ENCODE measurements around the gene CBX8. TPM values are rescaled to one million over a fixed set of nuclear protein-coding genes. Genes with fewer than 3 reads are reported as not detected.

The CBX8 gene
- total RNA-seq, 2 experiments from 2014 or later, result 4.5 to 4.6 TPM

- Mint-ChIP-seq H3K27ac (no peak overlapping the region), H3K9me3 (no peaks in the 10 kb centered on the region), H3K4me3 (no peak overlapping the region), H3K27me3 (peaks cover 35% of the 10 kb centered on the region), H3K36me3 (no peaks in the 10 kb centered on the region), H3K4me1 (ENCODE audit: low read depth) (peaks cover 22% of the 10 kb centered on the region)
- CTCF ChIA-PET, result interaction anchor here (0.8 to 2.7 kb wide), 5 partner anchors 14 to 53 kb away, joined by 3 to 20 read pairs (median 3); partner anchors contain the start of gene CBX4
- no peak for DNase-seq
- intact Hi-C loops (cut with micrococcal nuclease), result loop anchor here (5.0 kb wide), 1 partner anchor 48 kb away; no protein-coding TSS in a partner anchor
- POLR2A ChIA-PET, result no interaction called here
Observed at GRCh38 chr17:79794659-79795511, 2.0 kb downstream of the CBX8 start.

GRCh38 chr17:79793924-79794304 is 3.0 kb downstream of the CBX8 start:
- H3K9me3 Mint-ChIP-seq, result no peaks in the 10 kb centered on the region
- H3K4me1 Mint-ChIP-seq (ENCODE audit: low read depth), result peaks cover 16% of the 10 kb centered on the region
- ChIA-PET POLR2A (no interaction called here), CTCF (interaction anchor here (1.2 to 2.7 kb wide), 3 partner anchors 15 to 45 kb away, joined by 3 to 9 read pairs (median 3); partner anchors contain the start of gene CBX4)
- H3K36me3 Mint-ChIP-seq, result no peaks in the 10 kb centered on the region
- H3K4me3 Mint-ChIP-seq, result no peak overlapping the region
- H3K27ac Mint-ChIP-seq, result no peak overlapping the region
- intact Hi-C loops (cut with micrococcal nuclease), result no loop called here
- no peak for DNase-seq
- H3K27me3 Mint-ChIP-seq, result peaks cover 33% of the 10 kb centered on the region

DNA sequence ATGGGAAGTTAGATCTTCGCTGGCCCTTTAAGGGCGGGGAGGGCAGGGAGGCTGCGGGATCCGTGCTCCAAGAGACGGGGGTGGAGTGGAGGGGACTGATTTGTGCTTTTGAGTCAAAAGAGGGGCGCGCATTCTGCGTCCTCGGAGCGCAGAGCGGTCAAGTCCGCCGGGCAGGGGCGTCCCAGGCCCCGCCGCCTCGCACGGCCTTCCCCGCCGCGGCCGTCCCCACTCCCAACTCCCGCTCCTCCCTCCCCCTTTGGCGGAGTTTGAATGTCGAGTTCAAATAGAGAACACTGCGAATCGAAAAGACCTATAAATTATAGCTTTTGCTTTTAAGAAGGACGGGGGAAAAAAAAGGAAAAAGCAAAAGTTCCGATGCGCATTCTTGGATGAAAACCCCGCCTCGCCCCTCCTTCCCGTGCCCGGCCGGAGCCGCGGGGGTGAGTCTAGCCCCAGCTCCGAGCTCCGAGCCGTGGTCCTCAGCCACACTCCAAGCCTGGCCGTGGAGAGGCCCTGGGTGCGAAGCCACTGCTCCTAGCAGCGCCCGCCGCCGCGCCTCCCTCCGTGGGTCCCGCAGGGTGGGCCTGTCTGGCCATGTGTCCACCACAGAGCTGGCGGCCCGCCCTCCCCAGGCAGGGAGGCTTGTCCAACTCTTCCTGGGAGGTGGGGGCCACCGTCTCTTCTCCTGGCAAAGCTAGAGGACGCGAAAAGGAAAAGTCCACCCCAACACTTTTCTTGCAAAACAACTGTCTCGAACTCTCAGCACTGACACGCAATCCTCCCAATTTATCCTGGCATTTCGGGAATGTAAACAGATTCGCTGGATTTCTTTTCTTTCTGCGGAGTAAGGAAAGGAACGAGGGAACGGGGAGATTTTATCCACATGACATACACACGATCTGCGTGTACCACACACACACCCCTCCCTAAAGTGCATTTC is 3.6 kb downstream of the CBX8 start:
- no peaks in the 10 kb centered on the region for H3K36me3 Mint-ChIP-seq
- H3K4me1 Mint-ChIP-seq (ENCODE audit: low read depth), result peaks cover 10% of the 10 kb centered on the region
- DNase-seq, result no peak
- no peak overlapping the region for H3K4me3 Mint-ChIP-seq
- H3K27ac Mint-ChIP-seq, result no peak overlapping the region
- ChIA-PET POLR2A (no interaction called here), CTCF (interaction anchor here (0.6 to 2.7 kb wide), 5 partner anchors 15 to 52 kb away, joined by 3 to 9 read pairs (median 3); partner anchors contain the start of gene CBX4)
- H3K9me3 Mint-ChIP-seq, result no peaks in the 10 kb centered on the region
- H3K27me3 Mint-ChIP-seq, result peaks cover 33% of the 10 kb centered on the region
- intact Hi-C loops (cut with micrococcal nuclease), result no loop called here

DNA sequence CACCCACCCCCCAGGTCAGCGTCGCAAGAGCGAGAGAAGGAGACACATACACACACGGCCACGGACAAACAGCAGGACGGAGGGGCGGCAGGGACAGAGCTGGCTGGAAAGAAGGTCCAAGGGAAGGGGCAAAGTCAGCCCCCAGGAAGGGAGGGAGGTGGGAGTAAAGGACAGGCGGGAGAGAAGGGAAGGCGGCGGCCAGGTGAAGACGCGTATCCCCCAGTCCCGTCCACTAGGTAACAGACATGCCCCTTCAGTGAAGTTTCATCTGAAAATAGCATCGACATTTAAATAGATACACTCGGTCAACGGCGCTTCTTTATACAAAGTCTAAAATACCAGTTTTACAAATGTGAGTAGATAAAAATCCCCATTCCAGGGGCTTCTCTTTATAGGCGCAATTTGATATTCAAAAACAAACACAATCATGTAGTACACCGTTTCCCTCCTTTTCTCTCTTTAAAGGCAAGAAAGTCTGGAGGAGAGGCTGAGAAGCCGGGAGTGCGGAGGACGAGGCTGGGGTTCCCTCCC is 4.5 kb downstream of the CBX8 start:
- peaks cover 36% of the 10 kb centered on the region for H3K27me3 Mint-ChIP-seq
- H3K36me3 Mint-ChIP-seq, result no peaks in the 10 kb centered on the region
- no peaks in the 10 kb centered on the region for H3K9me3 Mint-ChIP-seq
- no peak overlapping the region for H3K27ac Mint-ChIP-seq
- H3K4me1 Mint-ChIP-seq (ENCODE audit: low read depth), result peaks cover 10% of the 10 kb centered on the region
- no peak overlapping the region for H3K4me3 Mint-ChIP-seq
- ChIA-PET POLR2A (no interaction called here), CTCF (interaction anchor here (0.7 to 2.7 kb wide), 3 partner anchors 42 to 47 kb away, joined by 3 to 9 read pairs (median 5); partner anchors contain the start of gene CBX4)
- DNase-seq, result no peak
- intact Hi-C loops (cut with micrococcal nuclease), result no loop called here

DNA sequence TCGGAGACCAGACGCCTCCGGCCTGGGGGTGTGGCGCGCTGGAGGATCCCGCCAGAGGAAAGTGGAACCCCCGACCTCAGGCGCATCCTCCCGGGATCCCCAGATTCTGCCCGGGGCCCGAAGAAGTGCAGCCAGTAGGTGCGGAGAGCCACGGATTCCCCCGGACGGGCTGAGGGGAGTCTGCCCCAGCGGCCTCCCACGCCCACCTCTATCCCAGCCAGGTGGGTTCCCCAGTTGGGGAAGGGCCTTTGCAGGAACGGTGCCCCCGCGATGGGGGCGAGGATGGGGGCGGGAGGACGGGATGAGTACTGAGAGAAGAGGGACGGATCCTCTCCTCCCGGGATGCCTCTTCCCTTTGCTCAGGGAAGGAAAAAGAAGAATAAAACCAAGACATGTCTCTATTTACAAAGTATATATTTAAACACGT is 5.1 kb downstream of the CBX8 start:
- Mint-ChIP-seq H3K4me3 (no peak overlapping the region), H3K4me1 (ENCODE audit: low read depth) (peaks cover 10% of the 10 kb centered on the region), H3K36me3 (no peaks in the 10 kb centered on the region), H3K9me3 (no peaks in the 10 kb centered on the region), H3K27me3 (peaks cover 39% of the 10 kb centered on the region), H3K27ac (no peak overlapping the region)
- DNase-seq, result no peak
- ChIA-PET CTCF (interaction anchor here (0.8 to 2.7 kb wide), 4 partner anchors 13 to 47 kb away, joined by 3 to 9 read pairs (median 6); partner anchors contain the start of genes CBX2 and CBX4), POLR2A (no interaction called here)
- intact Hi-C loops (cut with micrococcal nuclease), result no loop called here

GRCh38 chr17:79790805-79791734 is 5.8 kb downstream of the CBX8 start:
- DNase-seq, result peak; percentile 23
- Mint-ChIP-seq H3K36me3 (no peaks in the 10 kb centered on the region), H3K4me3 (no peak overlapping the region), H3K9me3 (no peaks in the 10 kb centered on the region), H3K27ac (no peak overlapping the region), H3K4me1 (ENCODE audit: low read depth) (peaks cover 6% of the 10 kb centered on the region), H3K27me3 (peaks cover 45% of the 10 kb centered on the region)
- ChIA-PET POLR2A (interaction anchor here (0.6 kb wide), 1 partner anchor 49 kb away, joined by 3 read pairs; no protein-coding TSS in a partner anchor), CTCF (interaction anchor here (1.0 to 2.2 kb wide), 6 partner anchors 13 to 207 kb away, joined by 3 to 12 read pairs (median 4); partner anchors contain the start of genes CBX2 and CBX4)
- intact Hi-C loops (cut with micrococcal nuclease), result no loop called here

DNA sequence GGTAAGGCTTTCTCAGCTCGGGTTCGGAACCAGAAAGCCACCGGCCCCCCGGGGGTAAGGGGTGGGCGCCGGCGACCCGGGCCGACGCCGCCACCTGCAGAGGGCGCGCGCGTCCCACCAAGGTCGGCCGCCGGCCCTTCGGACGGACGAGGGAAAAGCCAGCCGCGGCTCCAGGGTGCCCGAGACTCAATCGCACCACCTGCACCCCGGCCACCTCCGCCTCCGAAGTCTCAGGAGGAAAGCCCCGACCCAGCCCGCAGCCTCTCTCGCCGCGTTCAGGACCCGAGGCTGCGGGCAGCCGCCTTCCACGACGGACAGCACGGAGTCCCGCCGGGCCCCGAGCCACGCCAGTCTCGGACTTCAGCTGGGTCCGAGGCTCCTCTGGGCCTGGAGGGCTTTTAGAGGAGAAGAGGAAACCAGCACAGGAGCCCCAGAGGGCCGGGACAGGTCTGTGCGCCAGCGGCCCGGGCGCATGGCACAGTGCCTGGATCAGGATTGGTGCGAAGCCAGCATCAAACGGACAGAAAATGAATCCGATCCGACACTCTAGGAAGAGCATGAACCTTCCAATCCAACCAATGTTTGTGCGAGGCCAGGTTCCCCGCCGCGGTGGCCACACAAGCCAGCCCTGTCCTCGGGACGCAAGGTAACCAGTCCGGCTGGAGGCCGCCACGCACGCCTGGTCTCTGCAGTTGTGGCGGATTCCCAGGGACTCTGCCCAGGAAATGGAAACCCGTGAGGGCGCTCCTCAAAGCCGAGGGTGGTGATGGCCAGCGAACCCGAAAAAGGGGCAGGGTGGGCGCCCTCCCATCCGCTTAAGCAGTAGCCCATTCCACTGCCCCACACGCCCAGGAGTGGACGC is 6.7 kb downstream of the CBX8 start:
- Mint-ChIP-seq H3K4me3 (no peak overlapping the region), H3K4me1 (ENCODE audit: low read depth) (peaks cover 3% of the 10 kb centered on the region), H3K9me3 (no peaks in the 10 kb centered on the region), H3K27ac (no peak overlapping the region), H3K36me3 (no peaks in the 10 kb centered on the region), H3K27me3 (peaks cover 49% of the 10 kb centered on the region)
- ChIA-PET CTCF (interaction anchor here (0.9 to 2.2 kb wide), 16 partner anchors 9 to 218 kb away, joined by 3 to 12 read pairs (median 4); partner anchors contain the start of gene CBX4), POLR2A (no interaction called here)
- DNase-seq, result peak; percentile 41
- intact Hi-C loops (cut with micrococcal nuclease), result no loop called here

GRCh38 chr17:79788989-79789942 is 7.6 kb downstream of the CBX8 start:
- DNase-seq, result no peak
- Mint-ChIP-seq H3K4me1 (ENCODE audit: low read depth) (peaks cover 3% of the 10 kb centered on the region), H3K27me3 (peaks cover 50% of the 10 kb centered on the region), H3K36me3 (no peaks in the 10 kb centered on the region), H3K4me3 (no peak overlapping the region), H3K9me3 (no peaks in the 10 kb centered on the region), H3K27ac (no peak overlapping the region)
- intact Hi-C loops (cut with micrococcal nuclease), result no loop called here
- ChIA-PET POLR2A (no interaction called here), CTCF (interaction anchor here (0.8 to 2.2 kb wide), 16 partner anchors 10 to 219 kb away, joined by 3 to 12 read pairs (median 4); partner anchors contain the start of gene CBX4)

DNA sequence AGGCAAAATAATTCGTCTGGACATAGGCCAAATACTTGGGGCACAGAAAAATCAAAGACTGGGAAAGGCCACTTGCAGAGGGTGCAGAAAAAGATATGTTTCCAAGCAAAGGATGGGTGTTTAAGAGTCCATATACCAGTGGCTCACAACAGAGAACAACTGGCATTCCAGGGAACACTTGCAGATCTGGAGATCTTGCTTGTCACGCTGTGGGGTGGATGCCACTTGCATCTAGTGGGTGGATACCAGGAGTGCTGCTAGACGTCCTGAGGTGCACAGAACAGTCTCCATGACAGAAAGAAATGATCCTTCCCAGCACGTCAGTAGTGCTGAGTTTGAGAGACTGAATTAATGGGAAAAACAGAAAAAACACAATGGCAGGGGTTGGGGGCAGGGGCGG is 8.4 kb downstream of the CBX8 start:
- H3K36me3 Mint-ChIP-seq, result no peaks in the 10 kb centered on the region
- peaks cover 3% of the 10 kb centered on the region for H3K4me1 Mint-ChIP-seq (ENCODE audit: low read depth)
- CTCF ChIA-PET, result interaction anchor here (0.8 to 2.2 kb wide), 12 partner anchors 10 to 219 kb away, joined by 3 to 12 read pairs (median 4); partner anchors contain the start of gene CBX4
- POLR2A ChIA-PET, result no interaction called here
- no peak overlapping the region for H3K4me3 Mint-ChIP-seq
- H3K27me3 Mint-ChIP-seq, result peaks cover 47% of the 10 kb centered on the region
- no peak overlapping the region for H3K27ac Mint-ChIP-seq
- intact Hi-C loops (cut with micrococcal nuclease), result no loop called here
- H3K9me3 Mint-ChIP-seq, result no peaks in the 10 kb centered on the region
- DNase-seq, result no peak

All from activated CD4-positive, alpha-beta memory T cell treated with anti-CD3 and anti-CD28 coated beads for 36 hours (primary cell).